Measurements from ENCODE around the gene GRB10.

- TF ChIP-seq EZH2phosphoT487 (IDR thresholded peaks at IDR 0.05) (no peak), CTCF (IDR thresholded peaks at IDR 0.05) (no peak)
These were observed 5.7 kb upstream of the GRB10 start for GRCh38 chr7:50788382-50788781.

Measured in neural progenitor cell (in vitro differentiated cells).